SK-N-SH (cell line): ENCODE data around the gene TMCO4. TPM values are rescaled to one million over a fixed set of nuclear protein-coding genes. Genes with fewer than 3 reads are reported as not detected.

Experiments used
- CTCF ChIA-PET: fragments of 300-600, 350-600 bp; formaldehyde crosslinking; extraction: SDS; loops from one replicate; lab custom pipeline; 2021; lab: Yijun Ruan, JAX
- POLR2A ChIA-PET: fragments of 350-600 bp; sonication (Branson Sonifier 250); formaldehyde crosslinking; extraction: SDS; loops from one replicate; lab custom pipeline; 2020; ENCODE audit warnings: antibody characterized with exemption, inconsistent platforms; lab: Yijun Ruan, JAX
- DNase-seq: peaks from one replicate; pipeline ENCODE4 v3.0.0; 2012
- H2AFZ ChIP-seq: fragments of 200-600 bp; sonication (generic); 2 replicates; pipeline ENCODE4 v1.8.1; 2016; ENCODE audit warnings: antibody characterized with exemption, mild to moderate bottlenecking, low read depth
- H3F3A ChIP-seq: fragments of 200-600 bp; sonication (generic); replicated peaks from 2 replicates; pipeline ENCODE3; 2016; ENCODE audit warnings: antibody characterized with exemption, mild to moderate bottlenecking; ENCODE audit not compliant: insufficient read depth
- H3K27ac ChIP-seq, 2 experiments: fragments of 200-500 bp in 1 of 2; fragments of 200-600 bp in 1 of 2; sonication (Bioruptor generic) in 1 of 2; sonication (generic), shearing (Covaris generic) in 1 of 2; 2 replicates each; pipeline versions ENCODE4 v1.5.1 to v1.6.1; 2014 to 2016; ENCODE audit warnings: low read depth in 2 of 2, inconsistent platforms in 1 of 2, low read length in 1 of 2, mild to moderate bottlenecking in 1 of 2, mixed read lengths in 1 of 2
- H3K27me3 ChIP-seq: fragments of 200-600 bp; sonication (generic), shearing (Covaris generic); 2 replicates; pipeline ENCODE4 v1.6.1; 2016; ENCODE audit warnings: mixed run types; ENCODE audit not compliant: insufficient read depth
- H3K36me3 ChIP-seq, 2 experiments: fragments of 200-500 bp in 1 of 2; fragments of 200-600 bp in 1 of 2; sonication (Bioruptor generic) in 1 of 2; sonication (generic) in 1 of 2; replicated peaks in 1 of 2; 2 replicates each; pipeline versions ENCODE3 to v1.5.1; 2014 to 2016; ENCODE audit warnings: low read length in 1 of 2, mild to moderate bottlenecking in 1 of 2; ENCODE audit not compliant: insufficient read depth in 2 of 2, control insufficient read depth in 1 of 2
- H3K4me1 ChIP-seq, 2 experiments: fragments of 200-500 bp in 1 of 2; fragments of 200-600 bp in 1 of 2; sonication (Bioruptor generic) in 1 of 2; sonication (generic), shearing (Covaris generic) in 1 of 2; 2 replicates each; pipeline versions ENCODE4 v1.5.1 to v1.6.1; 2014 to 2016; ENCODE audit warnings: low read depth in 1 of 2, low read length in 1 of 2, mixed run types in 1 of 2; ENCODE audit not compliant: insufficient read depth in 2 of 2, control insufficient read depth in 1 of 2
- H3K4me2 ChIP-seq: fragments of 200-600 bp; sonication (generic), shearing (Covaris generic); 2 replicates; pipeline ENCODE4 v1.6.1; 2017; ENCODE audit warnings: mixed run types
- H3K4me3 ChIP-seq, 2 experiments: fragments of 200-500 bp in 1 of 2; fragments of 200-600 bp in 1 of 2; sonication (Bioruptor generic) in 1 of 2; sonication (generic), shearing (Covaris generic) in 1 of 2; 2 replicates each; pipeline versions ENCODE4 v1.5.1 to v1.8.1; 2014 to 2016; ENCODE audit warnings: low read depth in 2 of 2, inconsistent platforms in 1 of 2, low read length in 1 of 2, mild to moderate bottlenecking in 1 of 2, mixed read lengths in 1 of 2, moderate library complexity in 1 of 2
- H3K79me2 ChIP-seq: fragments of 200-600 bp; sonication (generic); 2 replicates; pipeline ENCODE4 v1.8.1; 2017; ENCODE audit warnings: mild to moderate bottlenecking; ENCODE audit not compliant: insufficient read depth
- H3K9ac ChIP-seq: fragments of 200-600 bp; sonication (generic); 2 replicates; pipeline ENCODE4 v1.6.1; 2017; ENCODE audit warnings: mixed run types
- H3K9me2 ChIP-seq: fragments of 200-600 bp; sonication (generic); 2 replicates; pipeline ENCODE4 v1.6.1; 2017; ENCODE audit warnings: mixed run types
- H3K9me3 ChIP-seq: fragments of 200-600 bp; sonication (generic); 2 replicates; pipeline ENCODE4 v1.6.1; 2017; ENCODE audit warnings: mixed run types, mild to moderate bottlenecking, moderate library complexity
- H4K20me1 ChIP-seq: fragments of 200-600 bp; sonication (generic); 2 replicates; pipeline ENCODE4 v1.6.1; 2017; ENCODE audit warnings: mild to moderate bottlenecking, mixed run types; ENCODE audit not compliant: insufficient read depth
- CHD2 ChIP-seq: fragments of 150-350 bp; IDR thresholded peaks from 2 replicates; pipeline ENCODE4 v1.6.1; 2018; ENCODE audit warnings: low read length; ENCODE audit not compliant: partially characterized antibody
- FOXJ3 ChIP-seq: sonication (generic); formaldehyde crosslinking; IDR thresholded peaks from 2 replicates; pipeline ENCODE4 v1.5.1; 2020; ENCODE audit warnings: mild to moderate bottlenecking, missing genetic modification reagents
- IRF3 ChIP-seq: fragments of 150-350 bp; IDR thresholded peaks from 2 replicates; pipeline ENCODE4 v1.6.1; 2016; ENCODE audit warnings: mild to moderate bottlenecking, low read depth, low read length
- JUND ChIP-seq: IDR thresholded peaks from 2 replicates; pipeline ENCODE4 v1.4.0; 2012
- MAX ChIP-seq: IDR thresholded peaks from 2 replicates; pipeline ENCODE4 v1.4.0; 2012; ENCODE audit warnings: low read depth
- MXI1 ChIP-seq: IDR thresholded peaks from 2 replicates; pipeline ENCODE4 v1.6.1; 2012; ENCODE audit warnings: mild to moderate bottlenecking, low read depth, low read length, improper control_type of control experiment
- PBX3 ChIP-seq: IDR thresholded peaks from 2 replicates; pipeline ENCODE4; 2012
- POLR2AphosphoS5 ChIP-seq: IDR thresholded peaks from 2 replicates; pipeline ENCODE4 v1.6.1; 2012; ENCODE audit warnings: low read depth, low read length
- RAD21 ChIP-seq: IDR thresholded peaks from 2 replicates; pipeline ENCODE4 v1.6.1; 2012; ENCODE audit warnings: mild to moderate bottlenecking, low read length
- RCOR1 ChIP-seq: fragments of 150-350 bp; IDR thresholded peaks from 2 replicates; pipeline ENCODE4 v1.6.1; 2017; ENCODE audit warnings: antibody characterized with exemption, low read length
- REST ChIP-seq: IDR thresholded peaks from 2 replicates; pipeline ENCODE4 v1.6.1; 2012; ENCODE audit warnings: mild to moderate bottlenecking, low read depth, low read length, moderate library complexity
- RXRA ChIP-seq: IDR thresholded peaks from 2 replicates; pipeline ENCODE4 v1.4.0; 2012; ENCODE audit warnings: low read depth, mild to moderate bottlenecking, borderline replicate concordance
- SIN3A ChIP-seq: IDR thresholded peaks from 2 replicates; pipeline ENCODE4 v1.6.1; 2012; ENCODE audit warnings: low read depth, mild to moderate bottlenecking, low read length, moderate library complexity, borderline replicate concordance
- TAF1 ChIP-seq: IDR thresholded peaks from 2 replicates; pipeline ENCODE4 v1.6.1; 2012; ENCODE audit warnings: low read depth, mild to moderate bottlenecking, low read length, moderate library complexity, borderline replicate concordance
- TCF12 ChIP-seq: IDR thresholded peaks from 2 replicates; pipeline ENCODE4 v1.4.0; 2012
- TEAD4 ChIP-seq: IDR thresholded peaks from 2 replicates; pipeline ENCODE4 v1.4.0; 2012; ENCODE audit warnings: mild to moderate bottlenecking, borderline replicate concordance; ENCODE audit not compliant: insufficient read depth
- USF1 ChIP-seq: IDR thresholded peaks from 2 replicates; pipeline ENCODE4 v1.4.0; 2012; ENCODE audit warnings: low read depth, borderline replicate concordance
- WGBS: methylation state at CpG from one replicate; pipeline ENCODE4 v1.1.6; 2017; ENCODE audit warnings: low lambda C conversion rate; 5-methylcytosine and 5-hydroxymethylcytosine counted together
- polyA plus RNA-seq, 3 experiments: library from polyadenylated mRNA; depleted of rRNA; stranded (reverse); fragments of >200 nt; gene quantifications; 2 replicates each; pipeline ENCODE4 v1.2.3, GENCODE V29; 2012

The TMCO4 gene
- polyA plus RNA-seq, 1 of the 3 experiments (the other 2 are of a cell fraction), result 4.2 TPM

GRCh38 chr1:19733615-19734014, 66.1 kb downstream of the TMCO4 start:
- no peak overlapping the region for H3K27ac ChIP-seq
- no peaks in the 10 kb centered on the region for H3K79me2 ChIP-seq
- no peak overlapping the region for H2AFZ ChIP-seq
- ChIA-PET CTCF (interaction anchor here (0.6 to 1.2 kb wide), 2 partner anchors 18 to 492 kb away, joined by 3 to 4 read pairs; no protein-coding TSS in a partner anchor), POLR2A (no interaction called here)
- WGBS, result 93% methylated on average over 5 of the region's 5 CpGs
- H3K27me3 ChIP-seq, result no peaks in the 10 kb centered on the region
- H3K4me3 ChIP-seq, result no peak overlapping the region
- peaks cover 4 to 19% of the 10 kb centered on the region in 2 experiments; a peak in 3 of 4 replicates for H3K4me1 ChIP-seq
- H3K9me3 ChIP-seq, result no peaks in the 10 kb centered on the region
- peaks cover 12% of the 10 kb centered on the region for H3F3A ChIP-seq
- no peak for DNase-seq
- TF ChIP-seq TAF1 (no peak), FOXJ3 (CRISPR knock-in tag) (no peak), RXRA (no peak), USF1 (no peak), SIN3A (no peak), MAX (no peak), MXI1 (no peak), TEAD4 (no peak), CHD2 (no peak), PBX3 (no peak), TCF12 (no peak)
- no peak overlapping the region for H3K9ac ChIP-seq
- no peaks in the 10 kb centered on the region for H3K9me2 ChIP-seq
- peaks cover 0 to 7% of the 10 kb centered on the region in 2 experiments for H3K36me3 ChIP-seq
- H4K20me1 ChIP-seq, result no peaks in the 10 kb centered on the region
- H3K4me2 ChIP-seq, result no peak overlapping the region

- no peaks in the 10 kb centered on the region for H3K9me2 ChIP-seq
- H3K79me2 ChIP-seq, result no peaks in the 10 kb centered on the region
- 94% methylated on average over 8 of the region's 8 CpGs for WGBS
- H3F3A ChIP-seq, result peaks cover 12% of the 10 kb centered on the region
- H3K9ac ChIP-seq, result no peak overlapping the region
- peaks cover 4 to 18% of the 10 kb centered on the region in 2 experiments; a peak in 3 of 4 replicates for H3K4me1 ChIP-seq
- no peak overlapping the region for H3K4me3 ChIP-seq
- H3K27me3 ChIP-seq, result no peaks in the 10 kb centered on the region
- TF ChIP-seq POLR2AphosphoS5 (no peak), JUND (no peak), FOXJ3 (CRISPR knock-in tag) (no peak), IRF3 (no peak), MAX (no peak), RAD21 (no peak), REST (no peak), RCOR1 (no peak)
- H3K36me3 ChIP-seq, result peaks cover 0 to 7% of the 10 kb centered on the region in 2 experiments
- H2AFZ ChIP-seq, result no peak overlapping the region
- no peaks in the 10 kb centered on the region for H4K20me1 ChIP-seq
- H3K27ac ChIP-seq, result no peak overlapping the region
- no peaks in the 10 kb centered on the region for H3K9me3 ChIP-seq
- POLR2A ChIA-PET, result no interaction called here
- CTCF ChIA-PET, result interaction anchor here (1.0 to 9.5 kb wide), 3 partner anchors 16 to 151 kb away, joined by 4 to 44 read pairs (median 9); partner anchors contain the start of gene OTUD3
- DNase-seq, result no peak
- H3K4me2 ChIP-seq, result no peak overlapping the region
Observed at GRCh38 chr1:19731311-19731821, 68.3 kb downstream of the TMCO4 start.
